22Rv1 (cell line): ENCODE data around the gene CADM1.

Experiments
- H3K27ac ChIP-seq: fragments of 450-650 bp; 2 replicates; pipeline ENCODE4 v1.5.1; 2017
- CTCF ChIP-seq: fragments of 450-650 bp; IDR thresholded peaks from 2 replicates; pipeline ENCODE4 v1.5.1; 2017; ENCODE audit warnings: mild to moderate bottlenecking
- ZFX ChIP-seq: fragments of 450-650 bp; IDR thresholded peaks from 2 replicates; pipeline ENCODE4 v1.6.1; 2017; ENCODE audit warnings: antibody characterized with exemption, borderline replicate concordance

The CADM1 gene

GRCh38 chr11:115144914-115145313, 359.3 kb downstream of the CADM1 start:
- H3K27ac ChIP-seq = no peak overlapping the region
- no peak for TF ChIP-seq CTCF
- no peak for TF ChIP-seq ZFX

- TF ChIP-seq ZFX = no peak
- TF ChIP-seq CTCF = no peak
- H3K27ac ChIP-seq = no peak overlapping the region
These were observed 360.2 kb downstream of the CADM1 start for GRCh38 chr11:115144014-115144413.

GRCh38 chr11:115141231-115142114, 362.7 kb downstream of the CADM1 start:
- H3K27ac ChIP-seq = no peak overlapping the region
- TF ChIP-seq CTCF = no peak
- TF ChIP-seq ZFX = no peak

GRCh38 chr11:115135936-115136335, 368.3 kb downstream of the CADM1 start:
- TF ChIP-seq ZFX (no peak), CTCF (no peak)
- H3K27ac ChIP-seq = no peak overlapping the region

- TF ChIP-seq CTCF = no peak
- TF ChIP-seq ZFX = no peak
- no peak overlapping the region for H3K27ac ChIP-seq
These were observed 369.3 kb downstream of the CADM1 start for GRCh38 chr11:115134926-115135325.

- no peak overlapping the region for H3K27ac ChIP-seq
- TF ChIP-seq ZFX (no peak), CTCF (no peak)
These were observed 370.6 kb downstream of the CADM1 start for GRCh38 chr11:115133475-115134209.
